ENCODE results near the gene VMO1.

GRCh38 chr17:4747847-4748246 is 38.3 kb downstream of the VMO1 start:
- TF ChIP-seq, protein P1, sequence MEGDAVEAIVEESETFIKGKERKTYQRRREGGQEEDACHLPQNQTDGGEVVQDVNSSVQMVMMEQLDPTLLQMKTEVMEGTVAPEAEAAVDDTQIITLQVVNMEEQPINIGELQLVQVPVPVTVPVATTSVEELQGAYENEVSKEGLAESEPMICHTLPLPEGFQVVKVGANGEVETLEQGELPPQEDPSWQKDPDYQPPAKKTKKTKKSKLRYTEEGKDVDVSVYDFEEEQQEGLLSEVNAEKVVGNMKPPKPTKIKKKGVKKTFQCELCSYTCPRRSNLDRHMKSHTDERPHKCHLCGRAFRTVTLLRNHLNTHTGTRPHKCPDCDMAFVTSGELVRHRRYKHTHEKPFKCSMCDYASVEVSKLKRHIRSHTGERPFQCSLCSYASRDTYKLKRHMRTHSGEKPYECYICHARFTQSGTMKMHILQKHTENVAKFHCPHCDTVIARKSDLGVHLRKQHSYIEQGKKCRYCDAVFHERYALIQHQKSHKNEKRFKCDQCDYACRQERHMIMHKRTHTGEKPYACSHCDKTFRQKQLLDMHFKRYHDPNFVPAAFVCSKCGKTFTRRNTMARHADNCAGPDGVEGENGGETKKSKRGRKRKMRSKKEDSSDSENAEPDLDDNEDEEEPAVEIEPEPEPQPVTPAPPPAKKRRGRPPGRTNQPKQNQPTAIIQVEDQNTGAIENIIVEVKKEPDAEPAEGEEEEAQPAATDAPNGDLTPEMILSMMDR (IDR thresholded peaks at IDR 0.05): no peak
- TF ChIP-seq POLR2A (IDR thresholded peaks at IDR 0.05): peak; percentile 31

Data from right lobe of liver (tissue), 4 donors.